Stomach (tissue), 19 donors: Measurements from ENCODE around the gene TMED3. TPM values are rescaled to one million over a fixed set of nuclear protein-coding genes. Genes with fewer than 3 reads are reported as not detected.

ENCODE experiments used
- DNase-seq, 2 donors: peaks; one replicate each; pipeline versions ENCODE4 v3.0.0 to v3.0.0-alpha.2; 2013 to 2019
- H3K27ac ChIP-seq, 5 donors: fragments of 200-600 bp in 4 of 5; sonication (generic) in 4 of 5; one replicate each; pipeline ENCODE4 v1.5.1; 2013 to 2019; ENCODE audit warnings: mild to moderate bottlenecking in 1 of 5, moderate library complexity in 1 of 5
- H3K27me3 ChIP-seq, 3 donors: fragments of 200-600 bp; sonication (generic); one replicate each; pipeline ENCODE4 v1.5.1; 2017 to 2019; ENCODE audit warnings: mixed run types in 1 of 3
- H3K36me3 ChIP-seq, 4 donors: fragments of 200-600 bp; sonication (generic); 1 replicate in 3 of 4; 2 replicates in 1 of 4; pipeline ENCODE4 v1.5.1; 2016 to 2019
- H3K4me1 ChIP-seq, 4 donors: fragments of 200-600 bp; sonication (generic); one replicate each; pipeline ENCODE4 v1.5.1; 2016 to 2019
- H3K4me3 ChIP-seq, 4 donors: fragments of 200-600 bp; sonication (generic) in 3 of 4; one replicate each; pipeline ENCODE4 v1.5.1; 2016 to 2019; ENCODE audit warnings: mild to moderate bottlenecking in 1 of 4
- H3K9me3 ChIP-seq, 4 donors: fragments of 200-600 bp; sonication (generic); one replicate each; pipeline ENCODE4 v1.5.1; 2016 to 2019
- CTCF ChIP-seq, 7 experiments: fragments of 450-650 bp in 4 of 7; fragments of 200-600 bp in 3 of 7; sonication (generic) in 3 of 7; IDR thresholded peaks; one replicate each; pipeline ENCODE4 v1.5.1; 2016 to 2019; ENCODE audit warnings: antibody characterized with exemption in 7 of 7, control low read depth in 2 of 7, mild to moderate bottlenecking in 1 of 7
- EP300 ChIP-seq: sonication (generic); formaldehyde crosslinking; IDR thresholded peaks from one replicate; pipeline ENCODE4 v1.6.1; 2017; ENCODE audit warnings: antibody characterized with exemption
- POLR2A ChIP-seq, 4 donors: fragments of 450-650 bp; IDR thresholded peaks; one replicate each; pipeline ENCODE4 v1.6.1; 2016; ENCODE audit warnings: antibody characterized with exemption in 4 of 4, control low read depth in 2 of 4, mild to moderate bottlenecking in 1 of 4, moderate library complexity in 1 of 4
- POLR2AphosphoS5 ChIP-seq, 3 donors: sonication (generic); formaldehyde crosslinking; IDR thresholded peaks; one replicate each; pipeline ENCODE4 v1.6.1; 2016; ENCODE audit warnings: antibody characterized with exemption in 3 of 3
- WGBS, 5 donors: extraction: QIAGEN DNeasy Blood & Tissue Kit in 3 of 5; methylation state at CpG; one replicate each; pipeline versions ENCODE4 v1.1.5 to v1.1.7; 2013 to 2018; 5-methylcytosine and 5-hydroxymethylcytosine counted together
- intact Hi-C: fragments of 100-400 bp; cut with DNase I; formaldehyde crosslinking; loops from one replicate; pipeline ENCODE4 v1.15.1; 2023; ENCODE audit warnings: low total_unique reads
- long read RNA-seq, 10 donors: transcript quantifications; one replicate each; lab custom pipeline, GENCODE V29; 2026
- polyA plus RNA-seq, 3 donors: library from polyadenylated mRNA; stranded (reverse); fragments of 200-250 nt; gene quantifications; one replicate each; pipeline ENCODE4 v1.2.3, GENCODE V29; 2013
- total RNA-seq, 5 donors: library from RNA; depleted of rRNA; stranded (reverse); fragments of >200 nt; gene quantifications; one replicate each; pipeline versions ENCODE4 v1.1.0 to v1.2.3, GENCODE V29; 2014 to 2016
- donor health status: healthy with polysubstance abuse.
- donor health status: Bipolar disorder and iron deficiency.
- donor health status: healthy.

Gene TMED3
- total RNA-seq (100 to 1,000 TPM in 2 of 5 donors, 10 to 100 TPM in 3; 29.0 to 250 (median 95.1) TPM), polyA plus RNA-seq (100 to 1,000 TPM in 1 of 3 donors, 10 to 100 TPM in 2; 87.1 to 133 (median 93.9) TPM)
- long read RNA-seq, donor 1, transcript TMED3-201 (3 exons, 1,475 nt): major isoform, 7 of 7 reads
- long read RNA-seq, donor 1, partial matches to known transcripts: 0 of 7 reads
- long read RNA-seq, donor 1, other reads (novel, unspliced or antisense): 0 of 7 reads
- long read RNA-seq, donor 2, transcript TMED3-201 (3 exons, 1,475 nt): major isoform, 23 of 24 reads
- long read RNA-seq, donor 2, partial matches to known transcripts: 0 of 24 reads
- long read RNA-seq, donor 2, other reads (novel, unspliced or antisense): 0 of 24 reads
- long read RNA-seq, donor 3, transcript TMED3-201 (3 exons, 1,475 nt): major isoform, 21 of 31 reads
- long read RNA-seq, donor 3, partial matches to known transcripts: 10 of 31 reads
- long read RNA-seq, donor 3, other reads (novel, unspliced or antisense): 0 of 31 reads
- long read RNA-seq, donor 4, partial matches to known transcripts: 0 of 3 reads
- long read RNA-seq, donor 4, other reads (novel, unspliced or antisense): 0 of 3 reads
- long read RNA-seq, donor 5, transcript TMED3-201 (3 exons, 1,475 nt): major isoform, 25 of 39 reads
- long read RNA-seq, donor 5, partial matches to known transcripts: 14 of 39 reads
- long read RNA-seq, donor 5, other reads (novel, unspliced or antisense): 0 of 39 reads
- long read RNA-seq, donor 6, full-length matches to known transcripts: 82 of 102 reads
- long read RNA-seq, donor 6, partial matches to known transcripts: 20 of 102 reads
- long read RNA-seq, donor 6, other reads (novel, unspliced or antisense): 0 of 102 reads
- long read RNA-seq, donor 7, transcript TMED3-201 (3 exons, 1,475 nt): major isoform, 29 of 52 reads
- long read RNA-seq, donor 7, partial matches to known transcripts: 23 of 52 reads
- long read RNA-seq, donor 7, other reads (novel, unspliced or antisense): 0 of 52 reads
- long read RNA-seq, donor 8, transcript TMED3-201 (3 exons, 1,475 nt): major isoform, 46 of 60 reads
- long read RNA-seq, donor 8, partial matches to known transcripts: 13 of 60 reads
- long read RNA-seq, donor 8, other reads (novel, unspliced or antisense): 0 of 60 reads
- long read RNA-seq, donor 9, transcript TMED3-201 (3 exons, 1,475 nt): major isoform, 28 of 34 reads
- long read RNA-seq, donor 9, partial matches to known transcripts: 5 of 34 reads
- long read RNA-seq, donor 9, other reads (novel, unspliced or antisense): 0 of 34 reads
- long read RNA-seq, donor 10, transcript TMED3-201 (3 exons, 1,475 nt): major isoform, 14 of 14 reads
- long read RNA-seq, donor 10, partial matches to known transcripts: 0 of 14 reads
- long read RNA-seq, donor 10, other reads (novel, unspliced or antisense): 0 of 14 reads

- H3K27ac ChIP-seq: peak within 1 kb of the TSS; percentile 74 to 84 (median 80)
- H3K27me3 ChIP-seq: peaks cover 0 to 15% (median 0%) of the 10 kb centered on the region in 3 donors
- no peaks in the 10 kb centered on the region for H3K9me3 ChIP-seq
- peak; percentile 77 to 96 for DNase-seq
- H3K36me3 ChIP-seq: peaks cover 21 to 30% (median 28%) of the 10 kb centered on the region in 4 donors
- peaks cover 7 to 52% (median 47%) of the 10 kb centered on the region in 4 donors for H3K4me1 ChIP-seq
- WGBS, 5 donors: 0 to 1% (median 0%) methylated on average over 39 to 67 of the region's 76 CpGs
- TF ChIP-seq POLR2A (IDR thresholded peaks at IDR 0.05): no peak
- peak in 1 of 7 experiments; percentile 10 for TF ChIP-seq CTCF (IDR thresholded peaks at IDR 0.05)
- TF ChIP-seq POLR2AphosphoS5 (IDR thresholded peaks at IDR 0.05): peak in 2 of 3 donors; percentile 56 to 72
- TF ChIP-seq EP300: no peak
- intact Hi-C loops: no loop called here
- H3K4me3 ChIP-seq: peak within 1 kb of the TSS; percentile 60 to 91 (median 75)
These were observed at the start of gene TMED3 for GRCh38 chr15:79310985-79311900. Gene TMED3, plus strand, starts transcription at chr15:79311112. Its CDS starts 138 bp downstream, at chr15:79311250.

GRCh38 chr15:79261836-79262235, 49.1 kb upstream of the TMED3 start:
- no peak for DNase-seq
- TF ChIP-seq CTCF (IDR thresholded peaks at IDR 0.05): no peak
- no peak for TF ChIP-seq EP300
- no peak for TF ChIP-seq POLR2AphosphoS5 (IDR thresholded peaks at IDR 0.05)
- no peak for TF ChIP-seq POLR2A (IDR thresholded peaks at IDR 0.05)
- Histone ChIP-seq H3K27me3 (peaks cover 0 to 21% (median 0%) of the 10 kb centered on the region in 3 donors), H3K27ac (no peak overlapping the region), H3K4me3 (no peak overlapping the region), H3K4me1 (no peaks in the 10 kb centered on the region), H3K9me3 (peaks cover 0 to 1% (median 0%) of the 10 kb centered on the region in 4 donors), H3K36me3 (no peaks in the 10 kb centered on the region)
- WGBS, 5 donors: 77 to 94% (median 91%) methylated on average over 1 of the region's 1 CpG
- intact Hi-C loops: no loop called here

DNA sequence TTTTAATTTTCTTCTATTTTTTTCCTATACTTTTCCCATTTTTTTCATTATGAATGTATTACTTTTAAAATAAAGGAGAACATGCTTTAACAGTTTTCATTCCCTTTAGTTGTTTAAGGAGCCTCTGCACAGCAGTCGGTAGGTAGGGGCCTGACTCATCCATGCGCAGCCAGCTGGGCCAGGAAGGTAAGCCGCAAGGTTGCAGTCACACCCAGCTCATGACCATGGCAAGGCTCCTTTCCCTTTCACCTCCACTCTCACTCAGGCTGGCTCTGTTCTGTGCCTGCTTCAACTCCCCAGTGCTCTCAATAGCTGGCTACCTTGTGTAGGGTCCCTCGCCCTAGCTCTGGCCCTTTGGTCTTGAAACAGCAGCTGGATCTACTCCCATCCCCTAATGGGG, 45.7 kb upstream of the TMED3 start:
- Histone ChIP-seq H3K4me3 (no peak overlapping the region), H3K27me3 (peaks cover 0 to 25% (median 0%) of the 10 kb centered on the region in 3 donors), H3K4me1 (no peaks in the 10 kb centered on the region), H3K36me3 (no peaks in the 10 kb centered on the region), H3K27ac (no peak overlapping the region), H3K9me3 (no peaks in the 10 kb centered on the region)
- TF ChIP-seq POLR2AphosphoS5 (IDR thresholded peaks at IDR 0.05): no peak
- no peak for TF ChIP-seq CTCF (IDR thresholded peaks at IDR 0.05)
- no peak for TF ChIP-seq POLR2A (IDR thresholded peaks at IDR 0.05)
- no peak for TF ChIP-seq EP300
- intact Hi-C loops: no loop called here
- WGBS, 5 donors: 62 to 74% (median 71%) methylated on average over 4 of the region's 4 CpGs
- peak; percentile 35 to 63 for DNase-seq
